Activated T-cell treated with anti-CD3 and anti-CD28 coated beads for 4 hours (primary cell): ENCODE results near the gene LGR6.

Experiments used
- DNase-seq: peaks from one replicate; pipeline ENCODE4 v3.0.0-alpha.2; 2020

Gene LGR6

DNA sequence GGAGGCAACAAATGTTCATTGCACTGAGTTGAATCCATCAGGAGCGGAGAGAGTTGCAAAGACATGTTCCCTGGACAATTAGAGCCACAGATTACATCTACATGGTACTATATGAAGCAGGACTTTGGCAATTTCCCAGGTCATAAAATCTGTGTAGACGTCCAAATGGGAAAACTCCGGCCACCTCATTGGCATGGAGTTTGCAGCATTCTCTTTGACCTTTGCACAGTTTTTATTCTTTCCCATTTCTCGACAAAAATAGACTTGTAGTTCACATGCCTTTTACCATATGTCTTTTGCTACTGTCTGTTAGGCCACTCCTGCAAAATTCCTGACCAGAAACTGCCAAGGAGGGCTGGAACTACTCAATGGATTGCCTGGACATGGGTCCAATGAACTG, 100.0 kb downstream of the LGR6 start:
- DNase-seq, result no peak

- DNase-seq, result no peak
Measured at GRCh38 chr1:202302166-202302565, 108.6 kb downstream of the LGR6 start.

DNA sequence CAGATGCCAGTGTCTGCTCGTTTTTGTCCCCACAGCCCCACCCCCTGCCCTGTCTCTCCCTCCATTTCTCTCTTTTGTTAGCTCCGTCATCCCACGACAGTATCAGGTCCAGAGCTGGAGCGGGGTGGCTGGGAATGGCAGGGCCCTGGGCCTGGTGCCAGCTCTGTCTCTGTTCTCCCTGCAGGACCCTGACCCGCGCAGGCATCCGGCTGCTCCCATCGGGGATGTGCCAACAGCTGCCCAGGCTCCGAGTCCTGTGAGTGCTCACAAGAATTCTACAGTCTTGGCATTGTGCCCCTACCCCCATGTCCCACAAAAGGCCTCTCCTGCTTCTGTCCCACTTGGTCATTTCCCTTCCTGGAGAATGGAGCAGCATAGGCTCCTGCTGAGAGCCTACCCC, 110.8 kb downstream of the LGR6 start:
- DNase-seq, result no peak

- no peak for DNase-seq
Measured at GRCh38 chr1:202305168-202305567, 111.6 kb downstream of the LGR6 start.

- no peak for DNase-seq
Measured at GRCh38 chr1:202306535-202307345, 113.1 kb downstream of the LGR6 start.

DNA sequence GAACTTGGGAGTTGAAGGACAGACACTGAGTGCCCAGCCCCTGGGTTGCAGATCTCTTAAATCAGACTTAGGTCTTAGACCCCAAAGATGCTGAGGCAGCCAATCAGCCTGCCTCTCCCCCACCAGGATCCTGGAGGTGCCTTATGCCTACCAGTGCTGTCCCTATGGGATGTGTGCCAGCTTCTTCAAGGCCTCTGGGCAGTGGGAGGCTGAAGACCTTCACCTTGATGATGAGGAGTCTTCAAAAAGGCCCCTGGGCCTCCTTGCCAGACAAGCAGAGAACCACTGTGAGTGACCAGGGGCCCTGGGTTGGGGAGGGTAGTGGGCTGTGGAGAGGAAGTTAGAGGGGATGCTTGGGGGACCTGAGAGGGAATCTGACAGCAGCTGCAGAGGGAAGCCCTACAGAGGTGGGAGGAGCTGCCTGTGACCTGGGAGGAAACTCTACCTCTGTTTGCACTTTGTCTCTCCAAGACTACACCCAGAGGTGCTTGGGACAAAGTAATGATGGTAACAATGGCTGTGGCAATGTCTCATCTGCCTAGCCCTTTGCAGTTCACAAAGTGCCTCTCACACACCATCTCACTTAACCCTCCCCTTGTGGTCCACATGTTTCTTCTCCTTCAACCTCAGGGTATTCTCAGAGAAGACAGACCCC, 116.6 kb downstream of the LGR6 start:
- DNase-seq, result no peak

GRCh38 chr1:202310746-202311145, 117.1 kb downstream of the LGR6 start:
- DNase-seq, result no peak

GRCh38 chr1:202311875-202312635, 118.5 kb downstream of the LGR6 start:
- no peak for DNase-seq

- DNase-seq, result peak; percentile 68
Measured at GRCh38 chr1:202315576-202316168, 122.1 kb downstream of the LGR6 start.

GRCh38 chr1:202316186-202316585, 122.6 kb downstream of the LGR6 start:
- DNase-seq, result no peak

DNA sequence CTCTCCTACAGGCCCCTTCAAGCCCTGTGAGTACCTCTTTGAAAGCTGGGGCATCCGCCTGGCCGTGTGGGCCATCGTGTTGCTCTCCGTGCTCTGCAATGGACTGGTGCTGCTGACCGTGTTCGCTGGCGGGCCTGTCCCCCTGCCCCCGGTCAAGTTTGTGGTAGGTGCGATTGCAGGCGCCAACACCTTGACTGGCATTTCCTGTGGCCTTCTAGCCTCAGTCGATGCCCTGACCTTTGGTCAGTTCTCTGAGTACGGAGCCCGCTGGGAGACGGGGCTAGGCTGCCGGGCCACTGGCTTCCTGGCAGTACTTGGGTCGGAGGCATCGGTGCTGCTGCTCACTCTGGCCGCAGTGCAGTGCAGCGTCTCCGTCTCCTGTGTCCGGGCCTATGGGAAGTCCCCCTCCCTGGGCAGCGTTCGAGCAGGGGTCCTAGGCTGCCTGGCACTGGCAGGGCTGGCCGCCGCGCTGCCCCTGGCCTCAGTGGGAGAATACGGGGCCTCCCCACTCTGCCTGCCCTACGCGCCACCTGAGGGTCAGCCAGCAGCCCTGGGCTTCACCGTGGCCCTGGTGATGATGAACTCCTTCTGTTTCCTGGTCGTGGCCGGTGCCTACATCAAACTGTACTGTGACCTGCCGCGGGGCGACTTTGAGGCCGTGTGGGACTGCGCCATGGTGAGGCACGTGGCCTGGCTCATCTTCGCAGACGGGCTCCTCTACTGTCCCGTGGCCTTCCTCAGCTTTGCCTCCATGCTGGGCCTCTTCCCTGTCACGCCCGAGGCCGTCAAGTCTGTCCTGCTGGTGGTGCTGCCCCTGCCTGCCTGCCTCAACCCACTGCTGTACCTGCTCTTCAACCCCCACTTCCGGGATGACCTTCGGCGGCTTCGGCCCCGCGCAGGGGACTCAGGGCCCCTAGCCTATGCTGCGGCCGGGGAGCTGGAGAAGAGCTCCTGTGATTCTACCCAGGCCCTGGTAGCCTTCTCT, 124.6 kb downstream of the LGR6 start:
- no peak for DNase-seq

- no peak for DNase-seq
Measured at GRCh38 chr1:202319381-202320080, 125.9 kb downstream of the LGR6 start.

- no peak for DNase-seq
Measured at GRCh38 chr1:202320081-202320405, 126.4 kb downstream of the LGR6 start.

DNA sequence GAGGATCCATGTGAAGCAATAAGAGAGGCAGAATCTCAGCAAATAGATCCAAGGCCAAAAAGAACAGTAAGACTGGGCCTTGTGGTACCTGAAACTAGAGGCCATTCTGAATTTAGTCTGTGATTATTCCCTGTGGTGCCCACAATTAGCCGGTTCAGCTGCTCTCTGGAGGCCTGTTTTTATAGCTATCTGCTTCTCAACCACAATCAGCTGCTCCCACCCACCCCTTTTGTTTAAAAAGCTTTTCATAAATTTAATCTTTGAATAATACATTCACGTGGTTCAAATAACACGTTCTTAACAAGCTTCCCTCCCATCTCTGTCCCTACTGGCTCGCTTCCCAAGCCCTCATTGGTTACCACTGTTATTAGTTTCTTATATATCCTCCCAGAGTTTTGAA, 130.1 kb downstream of the LGR6 start:
- no peak for DNase-seq

DNA sequence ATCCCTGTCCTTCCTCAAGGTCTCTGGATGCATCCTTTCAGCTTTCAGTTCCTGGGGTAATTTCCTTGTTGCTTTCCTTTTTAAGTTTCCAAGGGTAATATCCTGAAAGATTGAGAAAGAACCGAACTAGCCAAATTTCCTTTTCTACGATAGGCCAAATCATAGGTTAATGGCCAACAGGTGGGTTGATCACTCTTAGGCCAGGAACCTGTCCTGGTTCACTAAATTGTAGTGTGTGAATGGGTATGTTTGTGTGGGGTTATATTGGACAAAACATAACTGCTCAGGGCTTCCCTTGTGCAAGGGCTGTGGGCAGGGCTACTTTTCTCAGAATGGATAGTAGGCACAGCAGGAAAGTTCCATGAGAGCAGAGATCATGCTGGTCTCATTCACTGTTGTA, 131.0 kb downstream of the LGR6 start:
- no peak for DNase-seq

- DNase-seq, result no peak
Measured at GRCh38 chr1:202329891-202330290, 136.3 kb downstream of the LGR6 start.

DNA sequence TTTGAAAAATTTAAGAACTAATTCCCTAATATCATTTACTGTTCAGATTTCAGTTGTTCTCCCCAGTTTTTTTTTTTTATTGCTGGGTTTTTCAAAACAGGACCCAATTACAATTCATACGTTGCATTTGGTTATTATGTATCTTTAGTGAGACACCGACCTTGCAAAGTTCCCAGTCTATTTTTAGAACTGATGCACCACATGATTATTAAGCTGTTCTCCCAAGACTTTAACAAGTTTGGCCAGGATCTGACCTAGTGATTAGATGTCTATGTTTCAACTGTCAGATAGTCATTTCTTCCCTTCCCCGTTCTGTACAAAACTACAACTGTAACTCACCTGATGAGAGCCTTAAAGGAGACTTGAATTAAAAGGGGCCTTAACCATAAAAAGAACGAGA, 140.3 kb downstream of the LGR6 start:
- no peak for DNase-seq

DNA sequence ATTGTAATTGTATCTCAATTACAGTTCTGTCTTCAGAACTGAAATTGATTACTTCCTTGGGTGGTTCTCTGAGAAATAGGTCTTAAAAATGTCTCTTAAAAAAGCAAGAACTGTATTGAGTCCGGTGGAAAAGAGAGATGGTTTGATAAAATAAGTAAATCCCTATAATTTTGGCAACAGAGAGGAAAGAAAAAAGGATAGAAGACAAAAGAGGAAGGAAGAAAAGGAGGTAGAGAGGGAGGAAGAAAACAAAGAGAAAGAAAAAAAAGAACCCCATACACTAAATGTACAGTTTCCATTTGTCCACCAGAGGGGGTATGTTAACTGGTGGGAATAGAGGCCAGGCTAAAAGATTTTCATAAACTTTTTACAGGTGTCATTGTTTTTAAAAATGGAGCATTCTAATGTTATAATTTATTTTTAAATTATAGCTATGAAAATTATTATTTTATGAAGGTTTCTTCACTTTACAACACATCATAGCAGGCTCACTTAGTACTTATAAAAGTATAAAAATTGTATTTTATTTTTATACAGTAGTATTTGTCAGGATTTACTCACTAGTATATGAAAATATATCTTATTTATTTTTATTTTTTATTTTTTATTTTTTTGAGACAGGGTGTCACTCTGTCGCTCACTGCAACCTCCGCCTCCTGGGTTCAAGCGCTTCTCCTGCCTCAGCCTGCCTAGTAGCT, 150.2 kb downstream of the LGR6 start:
- DNase-seq, result no peak

- no peak for DNase-seq
Measured at GRCh38 chr1:202348005-202348508, 154.5 kb downstream of the LGR6 start.

DNA sequence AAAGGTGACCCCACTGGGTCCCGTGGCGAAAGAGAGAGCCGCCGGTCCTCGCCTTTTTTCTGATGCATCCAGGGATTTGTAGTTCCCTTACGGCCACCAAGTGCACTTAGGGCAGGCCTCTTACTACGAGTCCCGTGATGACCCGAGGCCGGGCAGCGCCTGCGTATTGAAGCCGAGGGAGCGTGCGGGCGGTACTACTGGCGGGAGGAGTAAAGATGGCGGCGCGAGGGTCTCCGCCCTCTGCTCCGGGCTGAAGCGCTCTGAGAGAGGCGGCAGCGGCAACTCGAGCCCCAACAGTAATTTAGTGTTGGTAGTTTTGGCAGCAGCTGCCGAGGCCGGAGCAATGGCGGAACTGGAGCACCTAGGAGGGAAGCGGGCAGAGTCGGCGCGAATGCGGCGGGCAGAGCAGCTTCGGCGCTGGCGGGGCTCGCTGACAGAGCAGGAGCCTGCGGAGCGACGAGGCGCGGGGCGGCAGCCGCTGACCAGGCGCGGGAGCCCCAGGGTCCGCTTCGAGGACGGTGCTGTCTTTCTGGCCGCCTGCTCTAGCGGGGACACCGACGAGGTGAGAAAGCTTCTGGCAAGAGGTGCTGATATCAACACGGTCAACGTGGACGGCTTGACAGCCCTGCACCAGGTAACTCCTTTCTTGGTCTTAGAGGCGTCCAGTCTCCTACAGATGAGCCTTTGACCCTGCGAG, 155.1 kb downstream of the LGR6 start, which contains the start of gene PPP1R12B:
PPP1R12B (plus strand) TSS at position 191 of the 697 bp plus-strand sequence; CDS start at position 344, 153 bp downstream.
- peak; percentile 87 for DNase-seq
